Measurements from ENCODE around the gene PLEKHA6. TPM values are rescaled to one million over a fixed set of nuclear protein-coding genes. Genes with fewer than 3 reads are reported as not detected.
A peak's percentile ranks its signal among the peaks of the same experiment; 100 is the strongest.

Gene PLEKHA6
- total RNA-seq, 4 donors from 2014 or later = 4.3 to 13.2 (median 7.7) TPM

- peaks cover 10 to 15% (median 12%) of the 10 kb centered on the region in 3 donors for H3K27me3 ChIP-seq
- peak in 1 of 2 donors; percentile 10 for DNase-seq
- H3K36me3 ChIP-seq = no peaks in the 10 kb centered on the region
- ATAC-seq = peak; percentile 43 to 68
- H3K27ac ChIP-seq = peak overlapping the region in 3 of 4 donors; percentile 30 to 65 (median 63)
- intact Hi-C loops (cut with DNase I; ENCODE audit: low total_unique reads) = loop anchor here (2.0 kb wide), 1 partner anchor 21 kb away; no protein-coding TSS in a partner anchor
- in situ Hi-C loops (cut with MboI; ENCODE audit: low sequenced_read_pairs in 4 of 4) = loop anchor here in 2 of 4 donors (25.0 kb wide), 2 partner anchors 516 to 541 kb away; partner anchors contain the start of gene SNRPE (in 1 of the 2)
- H3K4me1 ChIP-seq = peaks cover 7 to 23% of the 10 kb centered on the region in 2 donors
- peak overlapping the region; percentile 52 to 80 (median 60) for H3K4me3 ChIP-seq
- peak in 1 of 2 donors; percentile 8 for TF ChIP-seq POLR2A (IDR thresholded peaks at IDR 0.05)
- TF ChIP-seq, protein P1, sequence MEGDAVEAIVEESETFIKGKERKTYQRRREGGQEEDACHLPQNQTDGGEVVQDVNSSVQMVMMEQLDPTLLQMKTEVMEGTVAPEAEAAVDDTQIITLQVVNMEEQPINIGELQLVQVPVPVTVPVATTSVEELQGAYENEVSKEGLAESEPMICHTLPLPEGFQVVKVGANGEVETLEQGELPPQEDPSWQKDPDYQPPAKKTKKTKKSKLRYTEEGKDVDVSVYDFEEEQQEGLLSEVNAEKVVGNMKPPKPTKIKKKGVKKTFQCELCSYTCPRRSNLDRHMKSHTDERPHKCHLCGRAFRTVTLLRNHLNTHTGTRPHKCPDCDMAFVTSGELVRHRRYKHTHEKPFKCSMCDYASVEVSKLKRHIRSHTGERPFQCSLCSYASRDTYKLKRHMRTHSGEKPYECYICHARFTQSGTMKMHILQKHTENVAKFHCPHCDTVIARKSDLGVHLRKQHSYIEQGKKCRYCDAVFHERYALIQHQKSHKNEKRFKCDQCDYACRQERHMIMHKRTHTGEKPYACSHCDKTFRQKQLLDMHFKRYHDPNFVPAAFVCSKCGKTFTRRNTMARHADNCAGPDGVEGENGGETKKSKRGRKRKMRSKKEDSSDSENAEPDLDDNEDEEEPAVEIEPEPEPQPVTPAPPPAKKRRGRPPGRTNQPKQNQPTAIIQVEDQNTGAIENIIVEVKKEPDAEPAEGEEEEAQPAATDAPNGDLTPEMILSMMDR (IDR thresholded peaks at IDR 0.05 in 4 of 5, conservative IDR thresholded peaks at IDR 0.05 in 1 of 5) = no peak
- H3K9me3 ChIP-seq = no peaks in the 10 kb centered on the region
Measured at GRCh38 chr1:204377800-204378668, 18.3 kb upstream of the PLEKHA6 start.

- H3K36me3 ChIP-seq = no peaks in the 10 kb centered on the region
- DNase-seq (peak in 1 of 2 donors; percentile 15), ATAC-seq (peak; percentile 16 to 34)
- no peaks in the 10 kb centered on the region for H3K9me3 ChIP-seq
- peak overlapping the region in 3 of 4 donors; percentile 30 to 65 (median 63) for H3K27ac ChIP-seq
- H3K27me3 ChIP-seq = peaks cover 10 to 15% (median 12%) of the 10 kb centered on the region in 3 donors
- peaks cover 7 to 23% of the 10 kb centered on the region in 2 donors for H3K4me1 ChIP-seq
- peak overlapping the region; percentile 52 to 80 (median 60) for H3K4me3 ChIP-seq
- in situ Hi-C loops (cut with MboI; ENCODE audit: low sequenced_read_pairs in 4 of 4) = loop anchor here in 2 of 4 donors (25.0 kb wide), 2 partner anchors 515 to 540 kb away; partner anchors contain the start of gene SNRPE (in 1 of the 2)
- no peak for TF ChIP-seq POLR2A (IDR thresholded peaks at IDR 0.05)
- TF ChIP-seq, protein P1 (IDR thresholded peaks at IDR 0.05 in 4 of 5, conservative IDR thresholded peaks at IDR 0.05 in 1 of 5) = no peak
- intact Hi-C loops (cut with DNase I; ENCODE audit: low total_unique reads) = no loop called here
Measured at GRCh38 chr1:204376919-204377799, 17.4 kb upstream of the PLEKHA6 start.

DNA sequence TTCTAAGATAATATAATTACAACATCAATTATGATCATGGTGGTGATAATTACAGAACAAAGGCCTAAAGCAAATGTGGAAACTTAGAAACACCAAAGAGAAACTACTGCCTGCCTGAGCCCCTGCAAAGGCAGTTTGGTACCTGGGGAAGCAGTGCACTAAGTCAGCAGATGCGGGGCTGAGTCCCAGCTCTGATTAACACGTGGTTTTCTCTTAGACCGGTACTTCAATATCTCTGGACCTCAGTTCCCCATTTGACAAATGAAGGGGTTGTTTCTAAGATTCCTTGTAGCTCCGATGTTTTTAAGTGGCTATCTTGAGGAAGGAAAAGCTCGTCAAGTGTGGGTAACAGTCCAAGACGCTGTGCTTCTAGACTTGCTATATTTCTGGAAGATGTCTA is 16.7 kb upstream of the PLEKHA6 start:
- Histone ChIP-seq H3K4me1 (peaks cover 7 to 23% of the 10 kb centered on the region in 2 donors), H3K27me3 (peaks cover 10 to 15% (median 12%) of the 10 kb centered on the region in 3 donors), H3K4me3 (peak overlapping the region in 1 of 4 donors; percentile 59), H3K27ac (no peak overlapping the region), H3K36me3 (no peaks in the 10 kb centered on the region), H3K9me3 (no peaks in the 10 kb centered on the region)
- TF ChIP-seq, protein P1 (IDR thresholded peaks at IDR 0.05 in 4 of 5, conservative IDR thresholded peaks at IDR 0.05 in 1 of 5) = no peak
- TF ChIP-seq POLR2A (IDR thresholded peaks at IDR 0.05) = no peak
- intact Hi-C loops (cut with DNase I; ENCODE audit: low total_unique reads) (no loop called here), in situ Hi-C loops (cut with MboI; ENCODE audit: low sequenced_read_pairs in 4 of 4) (loop anchor here in 2 of 4 donors (25.0 kb wide), 2 partner anchors 514 to 539 kb away; partner anchors contain the start of gene SNRPE (in 1 of the 2))
- no peak for ATAC-seq
- no peak for DNase-seq

DNA sequence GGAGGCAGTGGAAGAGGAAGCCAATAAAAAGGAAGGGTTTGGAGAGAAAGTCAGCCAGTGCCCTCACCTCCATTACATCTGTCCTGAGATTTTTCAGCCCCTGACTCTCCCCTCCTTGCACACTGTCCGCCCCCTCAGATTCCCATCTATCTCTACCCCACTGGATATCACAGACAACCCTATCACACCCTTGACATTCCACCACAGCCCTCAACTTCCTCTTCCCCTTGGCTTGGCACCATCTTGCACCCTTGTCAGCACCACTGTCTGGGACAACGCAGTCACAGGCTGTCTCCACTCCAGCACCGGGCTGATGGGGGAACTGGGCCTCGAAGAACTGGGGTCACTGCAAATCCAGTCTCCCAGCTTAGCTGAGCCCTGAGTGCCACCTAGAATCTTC is 14.2 kb upstream of the PLEKHA6 start:
- intact Hi-C loops (cut with DNase I; ENCODE audit: low total_unique reads) (no loop called here), in situ Hi-C loops (cut with MboI; ENCODE audit: low sequenced_read_pairs in 4 of 4) (loop anchor here in 2 of 4 donors (25.0 kb wide), 2 partner anchors 162 to 512 kb away; partner anchors contain the start of genes GOLT1A (in 1 of the 2) and SNRPE (in 1 of the 2))
- ATAC-seq (no peak), DNase-seq (no peak)
- Histone ChIP-seq H3K4me1 (peaks cover 0 to 16% of the 10 kb centered on the region in 2 donors), H3K36me3 (no peaks in the 10 kb centered on the region), H3K9me3 (no peaks in the 10 kb centered on the region), H3K27ac (no peak overlapping the region), H3K27me3 (peaks cover 10 to 19% (median 12%) of the 10 kb centered on the region in 3 donors), H3K4me3 (no peak overlapping the region)
- no peak for TF ChIP-seq POLR2A (IDR thresholded peaks at IDR 0.05)
- TF ChIP-seq, protein P1 (IDR thresholded peaks at IDR 0.05 in 4 of 5, conservative IDR thresholded peaks at IDR 0.05 in 1 of 5) = no peak
